A673 (cell line): ENCODE measurements around the gene H6PD.

ENCODE experiments used
- CTCF ChIP-seq: fragments of 300-800, 200-600 bp; sonication (generic); conservative IDR thresholded peaks from 2 replicates; pipeline ENCODE4 v1.5.1; 2017; ENCODE audit warnings: low read depth, mild to moderate bottlenecking, antibody characterized with exemption, low read length, moderate library complexity, mixed read lengths
- EZH2 ChIP-seq: fragments of 200-600 bp; sonication (generic); IDR thresholded peaks from 2 replicates; pipeline ENCODE4 v1.6.1; 2017; ENCODE audit warnings: borderline replicate concordance, low read depth, mild to moderate bottlenecking, mixed read lengths, antibody characterized with exemption, low read length; ENCODE audit not compliant: poor library complexity, severe bottlenecking

GRCh38 chr1:9296850-9297249 is 62.3 kb downstream of the H6PD start:
- no peak for TF ChIP-seq CTCF
- no peak for TF ChIP-seq EZH2
